ENCODE results near the gene MUC2.

The MUC2 gene

GRCh38 chr11:1088927-1089737, 14.5 kb downstream of the MUC2 start:
- no peak for TF ChIP-seq ZNF274 (IDR thresholded peaks at IDR 0.05; ENCODE audit: low read depth, low read length)
- no peak overlapping the region for H3K4me3 ChIP-seq (ENCODE audit: low read length)

- no peak overlapping the region for H3K4me3 ChIP-seq (ENCODE audit: low read length)
- TF ChIP-seq ZNF274 (IDR thresholded peaks at IDR 0.05; ENCODE audit: low read depth, low read length) = no peak
Observed at GRCh38 chr11:1089738-1090599, 15.3 kb downstream of the MUC2 start.

- no peak for TF ChIP-seq ZNF274 (IDR thresholded peaks at IDR 0.05; ENCODE audit: low read depth, low read length)
- H3K4me3 ChIP-seq (ENCODE audit: low read length) = no peak overlapping the region
Observed at GRCh38 chr11:1090600-1091331, 16.1 kb downstream of the MUC2 start.

- no peak overlapping the region for H3K4me3 ChIP-seq (ENCODE audit: low read length)
- no peak for TF ChIP-seq ZNF274 (IDR thresholded peaks at IDR 0.05; ENCODE audit: low read depth, low read length)
Observed at GRCh38 chr11:1091332-1092083, 16.8 kb downstream of the MUC2 start.

- no peak overlapping the region for H3K4me3 ChIP-seq (ENCODE audit: low read length)
- no peak for TF ChIP-seq ZNF274 (IDR thresholded peaks at IDR 0.05; ENCODE audit: low read depth, low read length)
Observed at GRCh38 chr11:1092145-1092670, 17.5 kb downstream of the MUC2 start.

GRCh38 chr11:1092919-1093318, 18.2 kb downstream of the MUC2 start:
- H3K4me3 ChIP-seq (ENCODE audit: low read length) = no peak overlapping the region
- TF ChIP-seq ZNF274 (IDR thresholded peaks at IDR 0.05; ENCODE audit: low read depth, low read length) = no peak

- TF ChIP-seq ZNF274 (IDR thresholded peaks at IDR 0.05; ENCODE audit: low read depth, low read length) = no peak
- H3K4me3 ChIP-seq (ENCODE audit: low read length) = no peak overlapping the region
Observed at GRCh38 chr11:1099519-1100355, 25.1 kb downstream of the MUC2 start.

GRCh38 chr11:1100417-1101245, 26.0 kb downstream of the MUC2 start:
- TF ChIP-seq ZNF274 (IDR thresholded peaks at IDR 0.05; ENCODE audit: low read depth, low read length) = no peak
- H3K4me3 ChIP-seq (ENCODE audit: low read length) = no peak overlapping the region

- no peak for TF ChIP-seq ZNF274 (IDR thresholded peaks at IDR 0.05; ENCODE audit: low read depth, low read length)
- no peak overlapping the region for H3K4me3 ChIP-seq (ENCODE audit: low read length)
Observed at GRCh38 chr11:1101318-1102089, 26.8 kb downstream of the MUC2 start.

GRCh38 chr11:1102221-1102971, 27.7 kb downstream of the MUC2 start:
- H3K4me3 ChIP-seq (ENCODE audit: low read length) = no peak overlapping the region
- no peak for TF ChIP-seq ZNF274 (IDR thresholded peaks at IDR 0.05; ENCODE audit: low read depth, low read length)

All from GM08714 (cell line).